H9 (cell line): ENCODE data around the gene ZC3HAV1. TPM values are rescaled to one million over a fixed set of nuclear protein-coding genes. Genes with fewer than 3 reads are reported as not detected.

Experiments used
- DNase-seq: peaks from one replicate; pipeline ENCODE4 v3.0.0-alpha.2; 2017
- H2AFZ ChIP-seq: one replicate; pipeline ENCODE4 v1.6.1; 2013; ENCODE audit warnings: mild to moderate bottlenecking, low read length, control low read depth, moderate library complexity
- H2AK5ac ChIP-seq: 2 replicates; pipeline ENCODE4 v1.6.1; 2013; ENCODE audit warnings: low read length, control low read depth, mixed read lengths; ENCODE audit not compliant: insufficient read length
- H2BK120ac ChIP-seq: one replicate; pipeline ENCODE4 v1.6.1; 2013; ENCODE audit warnings: low read depth, mild to moderate bottlenecking, low read length, control low read depth, inconsistent platforms; ENCODE audit not compliant: poor library complexity, severe bottlenecking
- H2BK12ac ChIP-seq: 2 replicates; pipeline ENCODE4 v1.6.1; 2013; ENCODE audit warnings: low read length, control low read depth, mixed read lengths, low read depth; ENCODE audit not compliant: insufficient read length
- H2BK15ac ChIP-seq: 2 replicates; pipeline ENCODE4 v1.6.1; 2013; ENCODE audit warnings: low read depth, low read length, control low read depth
- H2BK20ac ChIP-seq: one replicate; pipeline ENCODE4 v1.6.1; 2013; ENCODE audit warnings: low read depth, mild to moderate bottlenecking, low read length, control low read depth, inconsistent platforms; ENCODE audit not compliant: poor library complexity, severe bottlenecking
- H2BK5ac ChIP-seq: 2 replicates; pipeline ENCODE4 v1.6.1; 2013; ENCODE audit warnings: low read length, control low read depth, mixed read lengths; ENCODE audit not compliant: insufficient read length
- H3K14ac ChIP-seq: 2 replicates; pipeline ENCODE4 v1.6.1; 2013; ENCODE audit warnings: low read length, control low read depth; ENCODE audit not compliant: insufficient read depth
- H3K18ac ChIP-seq: 2 replicates; pipeline ENCODE4 v1.6.1; 2013; ENCODE audit warnings: low read depth, mild to moderate bottlenecking, mixed read lengths, low read length, control low read depth; ENCODE audit not compliant: insufficient read length
- H3K23ac ChIP-seq: 2 replicates; pipeline ENCODE4 v1.6.1; 2013; ENCODE audit warnings: low read length, control low read depth, mixed read lengths, low read depth; ENCODE audit not compliant: insufficient read length
- H3K23me2 ChIP-seq: 2 replicates; pipeline ENCODE4 v1.6.1; 2013; ENCODE audit warnings: low read depth, mild to moderate bottlenecking, mixed read lengths, low read length, control low read depth; ENCODE audit not compliant: insufficient read length, poor library complexity, severe bottlenecking
- H3K27ac ChIP-seq: 2 replicates; pipeline ENCODE4 v1.5.1; 2013; ENCODE audit warnings: low read length, control low read depth, mixed read lengths, low read depth; ENCODE audit not compliant: insufficient read length
- H3K27me3 ChIP-seq: 2 replicates; pipeline ENCODE4 v1.6.1; 2013; ENCODE audit warnings: low read length, control low read depth, inconsistent platforms; ENCODE audit not compliant: insufficient read depth
- H3K4ac ChIP-seq: 2 replicates; pipeline ENCODE4 v1.6.1; 2013; ENCODE audit warnings: low read depth, mild to moderate bottlenecking, control low read depth, inconsistent platforms, low read length, moderate library complexity
- H3K4me1 ChIP-seq: 2 replicates; pipeline ENCODE4 v1.6.1; 2013; ENCODE audit warnings: low read length, control low read depth, inconsistent platforms; ENCODE audit not compliant: insufficient read depth
- H3K4me2 ChIP-seq: 2 replicates; pipeline ENCODE4 v1.6.1; 2013; ENCODE audit warnings: low read length, control low read depth, mixed read lengths; ENCODE audit not compliant: insufficient read length, insufficient read depth
- H3K56ac ChIP-seq: 2 replicates; pipeline ENCODE4 v1.6.1; 2013; ENCODE audit warnings: low read depth, mild to moderate bottlenecking, mixed read lengths, low read length, control low read depth; ENCODE audit not compliant: insufficient read length
- H3K79me1 ChIP-seq: 2 replicates; pipeline ENCODE4 v1.6.1; 2013; ENCODE audit warnings: low read depth, mild to moderate bottlenecking, moderate library complexity, low read length, control low read depth, inconsistent platforms; ENCODE audit not compliant: insufficient read depth, poor library complexity, severe bottlenecking
- H3K79me2 ChIP-seq: 2 replicates; pipeline ENCODE4 v1.6.1; 2013; ENCODE audit warnings: low read length, control low read depth, inconsistent platforms; ENCODE audit not compliant: insufficient read depth
- H3K9ac ChIP-seq: 2 replicates; pipeline ENCODE4 v1.6.1; 2013; ENCODE audit warnings: low read length, control low read depth, mixed read lengths; ENCODE audit not compliant: insufficient read length; ENCODE audit errors: extremely low read depth
- H3K9me3 ChIP-seq: one replicate; pipeline ENCODE4 v1.6.1; 2013; ENCODE audit warnings: low read depth, low read length, inconsistent platforms; ENCODE audit not compliant: control insufficient read depth
- H3T11ph ChIP-seq: one replicate; pipeline ENCODE4 v1.6.1; 2013; ENCODE audit warnings: mild to moderate bottlenecking, low read length, control low read depth, inconsistent platforms
- H4K20me1 ChIP-seq: one replicate; pipeline ENCODE4 v1.6.1; 2013; ENCODE audit not compliant: control insufficient read depth, insufficient read length, insufficient read depth
- H4K5ac ChIP-seq: 2 replicates; pipeline ENCODE4 v1.6.1; 2013; ENCODE audit warnings: low read depth, mild to moderate bottlenecking, mixed read lengths, low read length, control low read depth; ENCODE audit not compliant: insufficient read length
- H4K8ac ChIP-seq: replicated peaks from 2 replicates; pipeline ENCODE4 v1.6.1; 2013; ENCODE audit warnings: low read length, control low read depth, mixed read lengths, low read depth; ENCODE audit not compliant: insufficient read length
- H4K91ac ChIP-seq: 2 replicates; pipeline ENCODE4 v1.6.1; 2013; ENCODE audit warnings: low read depth, mild to moderate bottlenecking, moderate library complexity, mixed read lengths, low read length, control low read depth; ENCODE audit not compliant: insufficient read length
- H3K27ac Mint-ChIP-seq, 3 experiments: 2 replicates in 2 of 3; 3 replicates in 1 of 3; pipeline ENCODE4 v1.8.0; 2020 to 2021; ENCODE audit warnings: mixed read lengths in 3 of 3, mild to moderate bottlenecking in 1 of 3, moderate library complexity in 1 of 3
- H3K27me3 Mint-ChIP-seq: 2 replicates; pipeline ENCODE4 v1.8.0; 2021; ENCODE audit warnings: low read depth, mild to moderate bottlenecking, moderate library complexity, mixed read lengths
- H3K36me3 Mint-ChIP-seq, 3 experiments: 2 replicates in 2 of 3; 3 replicates in 1 of 3; pipeline ENCODE4 v1.8.0; 2020 to 2021; ENCODE audit warnings: low read depth in 3 of 3, mixed read lengths in 3 of 3; ENCODE audit not compliant: insufficient read depth in 1 of 3
- H3K4me1 Mint-ChIP-seq, 2 experiments: 2 replicates each; pipeline ENCODE4 v1.8.0; 2020; ENCODE audit warnings: mixed read lengths in 2 of 2
- H3K4me3 Mint-ChIP-seq, 2 experiments: 2 replicates in 1 of 2; 3 replicates in 1 of 2; pipeline ENCODE4 v1.8.0; 2020 to 2021; ENCODE audit warnings: mild to moderate bottlenecking in 2 of 2, mixed read lengths in 2 of 2, moderate library complexity in 1 of 2
- H3K9me3 Mint-ChIP-seq, 2 experiments: 2 replicates in 1 of 2; 3 replicates in 1 of 2; pipeline ENCODE4 v1.8.0; 2020; ENCODE audit warnings: mild to moderate bottlenecking in 2 of 2, mixed read lengths in 2 of 2, moderate library complexity in 1 of 2
- WGBS: extraction: QIAGEN DNeasy Blood & Tissue Kit; methylation state at CpG from one replicate; pipeline ENCODE4 v1.1.7; 2013; ENCODE audit warnings: missing lambda C conversion rate, low lambda C conversion rate, mixed read lengths; ENCODE audit not compliant: insufficient read length; ENCODE audit errors: extremely low coverage; 5-methylcytosine and 5-hydroxymethylcytosine counted together
- total RNA-seq: library from RNA; stranded (reverse); gene quantifications from 2 replicates; pipeline ENCODE4 v1.2.1, GENCODE V29; 2021
- TF ChIP-seq, protein P1 (sequence below): fragments of 200-600 bp; sonication (generic); conservative IDR thresholded peaks from 3 replicates; pipeline ENCODE4 v1.8.0; 2021; ENCODE audit warnings: antibody characterized with exemption, mild to moderate bottlenecking

ZC3HAV1 gene
- total RNA-seq, 1 experiment from 2014 or later: 32.8 TPM

DNA sequence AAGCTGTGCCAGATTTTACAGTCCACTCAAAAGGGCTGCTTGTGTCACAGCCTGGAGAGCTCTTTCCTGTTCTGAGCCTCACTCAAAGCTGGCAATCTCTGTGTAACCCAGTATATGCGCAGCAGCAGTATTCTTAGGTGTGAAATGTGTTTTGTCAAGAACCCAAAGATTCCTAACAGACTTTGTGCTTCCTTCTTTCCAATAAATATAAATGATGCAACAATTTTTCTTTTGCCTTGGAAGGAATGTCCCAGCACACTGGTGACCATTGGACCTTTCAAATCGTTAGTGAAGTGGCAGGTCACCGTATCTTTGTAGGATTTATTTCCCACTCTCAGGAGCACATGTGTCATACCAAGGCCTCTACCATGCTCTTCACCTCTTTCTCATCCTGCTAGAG is 5.6 kb upstream of the ZC3HAV1 start:
- no CpG with 5 or more reads among the region's 3 CpGs for WGBS
- Mint-ChIP-seq H3K27ac (no peak overlapping the region), H3K27me3 (peaks cover 11% of the 10 kb centered on the region)

More for the DNA sequence above, 5.6 kb upstream of the ZC3HAV1 start:
- no peaks in the 10 kb centered on the region for H3K36me3 Mint-ChIP-seq
- H3K9me3 ChIP-seq: no peaks in the 10 kb centered on the region
- no peak overlapping the region for H2BK12ac ChIP-seq
- H3K14ac ChIP-seq: no peak overlapping the region
- no peaks in the 10 kb centered on the region for H3K9me3 Mint-ChIP-seq
- H3K79me2 ChIP-seq: no peaks in the 10 kb centered on the region
- no peak overlapping the region for H2BK15ac ChIP-seq
- no peaks in the 10 kb centered on the region for H4K20me1 ChIP-seq
- DNase-seq: no peak
- H3K27me3 ChIP-seq: no peaks in the 10 kb centered on the region; the same call in 1 of the 2 replicates
- H4K91ac ChIP-seq: no peak overlapping the region
- H3T11ph ChIP-seq: no peak overlapping the region
- no peaks in the 10 kb centered on the region for H3K79me1 ChIP-seq
- H3K4me1 ChIP-seq: peaks cover 4% of the 10 kb centered on the region; the same call in 1 of the 2 replicates
- H4K5ac ChIP-seq: no peak overlapping the region
- peaks cover 2 to 7% of the 10 kb centered on the region in 2 experiments for H3K4me1 Mint-ChIP-seq
- H3K27ac ChIP-seq: no peak overlapping the region
- H3K56ac ChIP-seq: no peak overlapping the region
- no peak overlapping the region for H2BK20ac ChIP-seq
- no peak overlapping the region for H2BK5ac ChIP-seq
- no peak overlapping the region for H3K4ac ChIP-seq
- no peak overlapping the region for H3K23ac ChIP-seq
- no peak overlapping the region for H2AK5ac ChIP-seq
- no peak overlapping the region for H2BK120ac ChIP-seq
- TF ChIP-seq, protein P1, sequence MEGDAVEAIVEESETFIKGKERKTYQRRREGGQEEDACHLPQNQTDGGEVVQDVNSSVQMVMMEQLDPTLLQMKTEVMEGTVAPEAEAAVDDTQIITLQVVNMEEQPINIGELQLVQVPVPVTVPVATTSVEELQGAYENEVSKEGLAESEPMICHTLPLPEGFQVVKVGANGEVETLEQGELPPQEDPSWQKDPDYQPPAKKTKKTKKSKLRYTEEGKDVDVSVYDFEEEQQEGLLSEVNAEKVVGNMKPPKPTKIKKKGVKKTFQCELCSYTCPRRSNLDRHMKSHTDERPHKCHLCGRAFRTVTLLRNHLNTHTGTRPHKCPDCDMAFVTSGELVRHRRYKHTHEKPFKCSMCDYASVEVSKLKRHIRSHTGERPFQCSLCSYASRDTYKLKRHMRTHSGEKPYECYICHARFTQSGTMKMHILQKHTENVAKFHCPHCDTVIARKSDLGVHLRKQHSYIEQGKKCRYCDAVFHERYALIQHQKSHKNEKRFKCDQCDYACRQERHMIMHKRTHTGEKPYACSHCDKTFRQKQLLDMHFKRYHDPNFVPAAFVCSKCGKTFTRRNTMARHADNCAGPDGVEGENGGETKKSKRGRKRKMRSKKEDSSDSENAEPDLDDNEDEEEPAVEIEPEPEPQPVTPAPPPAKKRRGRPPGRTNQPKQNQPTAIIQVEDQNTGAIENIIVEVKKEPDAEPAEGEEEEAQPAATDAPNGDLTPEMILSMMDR: no peak
- no peaks in the 10 kb centered on the region for H3K23me2 ChIP-seq
- no peak overlapping the region for H2AFZ ChIP-seq
- H3K4me3 Mint-ChIP-seq: no peak overlapping the region
- H3K18ac ChIP-seq: no peak overlapping the region
- no peak overlapping the region for H3K9ac ChIP-seq
- H4K8ac ChIP-seq: no peak overlapping the region
- no peak overlapping the region for H3K4me2 ChIP-seq
